A204.1 (cell line): ENCODE data around the gene TMEM50A.
"Not testable (repeated sequence)": the region's sequence is repeated elsewhere in the genome, so short reads cannot be mapped to it uniquely, and the experiment has no call there.

Experiments used
- FAIRE-seq: peaks from 2 replicates; lab custom pipeline; 2012; peaks lifted over from hg19 to GRCh38; lab: Jason Lieb, UNC

The TMEM50A gene

DNA sequence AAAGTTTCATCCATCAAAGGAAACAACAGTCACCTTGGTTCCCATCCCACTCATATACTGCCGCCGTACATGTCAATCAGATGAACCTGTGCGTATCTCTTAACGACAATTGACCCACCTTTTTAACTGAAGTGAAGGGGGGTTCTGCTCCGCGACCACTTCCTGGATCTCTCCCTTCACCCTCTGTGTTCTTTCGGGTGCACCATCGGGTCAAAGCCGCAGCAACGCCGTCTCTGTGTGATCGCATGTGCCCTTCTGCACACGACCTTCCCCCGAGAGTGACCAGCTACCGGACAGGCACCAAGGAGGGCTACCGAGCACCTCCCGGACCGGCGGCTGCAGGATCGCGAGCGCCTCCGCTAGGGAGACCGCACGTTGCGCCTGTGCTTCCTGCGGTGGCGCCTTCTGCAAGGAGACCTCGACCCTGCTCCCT lies 1.2 kb upstream of the TMEM50A start:
- FAIRE-seq: not testable (repeated sequence)

DNA sequence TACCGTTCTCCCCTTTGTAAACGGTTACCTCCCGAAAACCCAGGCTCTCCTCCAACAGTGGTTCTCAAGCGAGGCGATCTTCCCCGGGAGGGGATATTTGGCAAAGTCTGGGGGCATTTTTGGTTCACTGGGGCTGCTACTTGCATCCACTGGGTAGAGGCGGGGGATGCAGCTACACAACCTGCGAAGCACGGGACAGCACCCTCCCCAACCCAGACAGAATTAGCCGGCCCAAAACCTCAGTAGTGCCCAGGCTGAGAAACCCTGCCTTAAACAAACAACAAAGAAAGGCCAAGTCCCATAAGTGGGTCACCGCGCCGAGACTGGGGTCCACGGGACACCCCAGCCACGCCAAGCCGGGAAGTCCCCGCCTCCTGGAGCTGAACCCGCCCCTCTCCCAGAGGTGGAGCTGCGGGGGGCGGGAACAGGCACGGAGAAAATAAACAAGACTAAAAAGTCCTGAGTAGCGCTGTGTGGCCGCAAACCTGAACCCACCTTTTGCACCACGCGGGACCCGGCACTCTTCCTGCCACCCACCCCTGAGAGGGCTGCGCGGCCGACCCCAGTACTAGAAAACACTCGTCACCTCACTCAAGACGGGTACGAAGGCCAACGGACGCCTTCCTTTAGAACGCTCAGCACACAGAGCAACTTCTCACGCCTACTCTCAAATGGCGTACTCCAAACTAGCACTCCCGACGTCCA lies 499 bp upstream of the TMEM50A start:
- not testable (repeated sequence) for FAIRE-seq

DNA sequence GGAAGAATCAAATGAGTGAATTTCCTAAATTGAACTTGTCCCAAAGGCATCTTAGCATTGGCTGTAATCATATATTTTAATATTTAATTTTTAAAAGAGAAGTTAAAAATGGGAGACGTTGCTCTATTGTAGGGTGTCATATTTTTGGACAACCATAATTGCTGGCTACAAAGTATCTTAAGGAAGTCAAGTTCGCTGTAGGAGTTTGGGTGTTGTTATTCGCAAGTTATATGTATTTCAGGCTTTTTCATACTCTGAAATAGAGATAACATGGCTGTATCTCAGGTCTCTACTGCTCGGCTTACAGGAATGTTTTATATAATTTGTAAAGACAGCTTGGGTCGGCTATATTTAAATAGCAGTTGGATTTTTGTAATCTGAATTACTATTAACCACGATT lies 852 bp downstream of the TMEM50A start:
- FAIRE-seq: no peak

DNA sequence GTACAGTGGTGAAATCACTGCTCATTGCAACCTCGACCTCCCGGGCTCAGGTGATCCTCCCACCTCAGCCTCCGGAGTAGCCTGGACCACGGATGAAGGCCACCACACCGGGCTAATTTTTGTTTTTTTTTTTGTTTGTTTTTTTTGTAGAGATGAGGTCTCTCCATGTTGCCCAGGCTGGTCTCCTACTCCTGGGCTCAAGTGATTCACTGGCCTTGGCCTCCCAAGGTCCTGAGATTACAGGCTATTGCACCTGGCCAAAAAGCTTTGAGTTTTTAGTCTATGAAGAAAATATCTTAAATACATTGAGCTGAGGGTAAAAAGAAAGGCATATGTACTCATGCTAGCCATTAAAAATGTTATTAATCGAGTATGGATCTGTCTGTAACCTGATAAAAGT lies 3.6 kb downstream of the TMEM50A start:
- FAIRE-seq: no peak

DNA sequence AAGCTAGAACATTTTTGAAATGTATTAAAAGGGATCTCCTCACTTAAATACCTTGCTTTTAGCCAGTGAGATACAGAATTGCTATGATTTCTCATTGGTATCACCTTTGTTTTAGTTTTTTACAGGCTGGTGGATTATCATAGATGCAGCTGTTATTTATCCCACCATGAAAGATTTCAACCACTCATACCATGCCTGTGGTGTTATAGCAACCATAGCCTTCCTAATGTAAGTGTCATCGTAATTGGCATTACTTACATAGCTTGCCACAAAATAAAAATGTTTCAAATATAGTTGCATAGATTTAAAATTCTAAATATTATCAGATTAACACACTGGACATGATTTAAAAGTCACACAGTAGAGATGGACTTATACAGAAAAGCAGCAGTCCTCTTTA lies 4.7 kb downstream of the TMEM50A start:
- FAIRE-seq: no peak

DNA sequence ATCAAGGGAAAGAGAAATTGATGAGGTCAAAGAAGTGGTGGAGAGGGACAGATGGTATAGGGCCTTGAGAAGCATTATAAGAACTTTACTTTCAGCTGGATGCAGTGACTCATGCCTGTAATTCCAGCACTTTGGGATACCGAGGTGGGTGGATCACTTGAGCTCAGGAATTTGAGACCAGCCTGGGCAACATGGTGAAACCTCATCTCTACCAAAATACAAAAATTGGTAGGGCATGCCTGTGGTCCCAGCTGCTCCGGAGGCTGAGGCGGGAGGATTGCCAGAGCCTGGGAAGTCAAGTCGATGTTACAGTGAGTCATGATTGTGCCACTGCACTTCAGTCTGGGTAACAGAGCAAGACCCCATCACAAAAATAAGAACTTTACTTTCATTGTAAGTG lies 5.7 kb downstream of the TMEM50A start:
- FAIRE-seq: no peak

DNA sequence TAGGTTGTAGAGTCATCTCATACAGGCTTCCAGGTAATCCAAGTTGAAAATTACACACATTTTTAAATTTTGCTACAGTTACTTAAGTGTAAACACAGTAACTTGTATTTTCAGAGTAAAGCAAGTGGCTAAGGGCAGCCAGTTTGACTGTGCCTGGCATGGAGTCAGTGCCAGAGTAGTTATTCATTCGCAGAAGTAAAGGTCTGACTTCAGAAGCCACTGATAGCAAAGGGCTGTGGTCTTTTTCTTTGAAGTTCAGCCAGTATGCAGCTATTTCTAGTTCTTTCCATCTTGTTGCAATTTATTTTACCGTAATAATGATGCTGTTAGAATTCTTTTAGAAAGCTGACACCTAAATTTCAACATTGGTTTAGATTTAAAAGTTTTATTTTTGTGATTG lies 9.4 kb downstream of the TMEM50A start:
- no peak for FAIRE-seq

DNA sequence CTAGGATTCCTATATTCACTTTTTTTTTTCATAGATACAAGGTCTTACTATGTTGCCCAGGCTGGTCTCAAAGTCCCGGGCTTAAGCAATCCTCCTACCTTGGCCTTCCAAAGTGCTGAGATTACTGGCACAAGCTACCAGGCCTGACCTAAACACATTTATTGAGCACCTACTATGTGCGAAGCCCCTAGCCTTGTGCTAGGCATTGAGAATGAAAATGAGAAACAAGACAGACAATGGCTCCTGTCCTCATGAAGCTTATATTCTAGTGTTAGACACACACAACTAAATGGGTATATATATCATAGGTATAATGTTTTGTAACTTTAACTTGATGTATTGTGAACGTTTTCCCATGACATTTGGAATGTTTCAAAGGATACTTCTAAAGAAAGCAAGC lies 11.5 kb downstream of the TMEM50A start:
- FAIRE-seq: no peak

DNA sequence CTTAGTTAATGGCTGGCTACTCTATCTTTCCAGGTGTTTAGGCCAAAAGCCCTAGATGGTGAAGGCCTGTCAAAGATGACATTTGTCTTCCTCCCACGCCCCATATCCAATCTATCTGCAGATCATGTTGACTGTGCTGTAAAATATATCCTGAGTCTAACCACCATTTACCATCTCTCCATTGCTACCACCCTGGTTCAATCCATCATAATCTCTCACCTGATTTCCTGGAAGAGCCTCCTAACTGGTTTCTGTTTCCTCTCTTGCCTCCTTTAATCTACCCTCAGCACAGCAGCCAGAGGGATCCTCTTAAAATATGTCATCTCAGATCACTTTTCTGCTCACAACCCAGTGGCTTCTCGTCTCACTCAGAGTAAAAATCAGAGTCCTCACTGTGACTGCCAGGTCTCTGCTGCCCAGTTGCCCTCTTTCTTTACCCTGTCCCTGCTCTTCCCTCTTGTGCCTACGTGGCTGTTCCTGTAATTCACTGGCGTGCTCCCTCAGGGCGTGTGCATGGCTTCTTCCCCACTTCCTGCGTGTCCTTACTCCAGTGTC lies 17.8 kb downstream of the TMEM50A start:
- no peak for FAIRE-seq

DNA sequence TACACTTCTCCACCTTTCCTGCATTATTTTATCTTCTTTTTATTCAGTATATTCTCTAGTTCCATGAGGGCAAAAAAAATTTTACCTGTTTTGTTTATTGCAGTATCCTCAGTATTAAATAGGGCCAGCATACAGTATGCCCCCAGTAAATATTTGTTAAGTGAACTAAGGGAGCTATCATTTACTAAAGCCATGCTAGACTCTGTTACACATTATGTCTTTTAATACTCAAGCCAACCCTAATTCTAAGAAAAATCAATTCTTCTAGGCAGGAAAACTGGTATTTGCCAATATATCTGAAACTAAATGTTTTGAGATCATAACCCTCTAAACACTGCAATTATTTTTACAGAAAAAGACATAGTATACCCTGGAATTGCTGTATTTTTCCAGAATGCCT lies 18.3 kb downstream of the TMEM50A start:
- no peak for FAIRE-seq

DNA sequence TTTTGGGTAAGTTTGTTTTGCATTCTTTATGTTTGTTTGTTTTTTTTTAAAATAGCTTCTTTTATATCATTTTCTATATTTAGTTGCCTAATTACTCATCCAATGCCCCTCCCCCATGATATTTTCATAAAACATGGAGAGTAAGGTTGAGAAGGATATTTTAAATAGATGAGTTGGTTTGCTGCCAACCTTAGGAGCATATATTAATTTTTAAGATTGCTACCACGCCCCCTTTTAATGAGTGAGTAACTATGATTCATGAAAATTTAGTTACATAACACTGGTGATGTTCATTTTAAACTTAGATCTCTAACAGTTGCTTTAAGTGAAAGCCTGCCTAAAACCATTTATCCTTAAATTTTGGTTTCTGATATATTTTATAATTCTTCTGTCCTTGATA lies 18.7 kb downstream of the TMEM50A start:
- no peak for FAIRE-seq

DNA sequence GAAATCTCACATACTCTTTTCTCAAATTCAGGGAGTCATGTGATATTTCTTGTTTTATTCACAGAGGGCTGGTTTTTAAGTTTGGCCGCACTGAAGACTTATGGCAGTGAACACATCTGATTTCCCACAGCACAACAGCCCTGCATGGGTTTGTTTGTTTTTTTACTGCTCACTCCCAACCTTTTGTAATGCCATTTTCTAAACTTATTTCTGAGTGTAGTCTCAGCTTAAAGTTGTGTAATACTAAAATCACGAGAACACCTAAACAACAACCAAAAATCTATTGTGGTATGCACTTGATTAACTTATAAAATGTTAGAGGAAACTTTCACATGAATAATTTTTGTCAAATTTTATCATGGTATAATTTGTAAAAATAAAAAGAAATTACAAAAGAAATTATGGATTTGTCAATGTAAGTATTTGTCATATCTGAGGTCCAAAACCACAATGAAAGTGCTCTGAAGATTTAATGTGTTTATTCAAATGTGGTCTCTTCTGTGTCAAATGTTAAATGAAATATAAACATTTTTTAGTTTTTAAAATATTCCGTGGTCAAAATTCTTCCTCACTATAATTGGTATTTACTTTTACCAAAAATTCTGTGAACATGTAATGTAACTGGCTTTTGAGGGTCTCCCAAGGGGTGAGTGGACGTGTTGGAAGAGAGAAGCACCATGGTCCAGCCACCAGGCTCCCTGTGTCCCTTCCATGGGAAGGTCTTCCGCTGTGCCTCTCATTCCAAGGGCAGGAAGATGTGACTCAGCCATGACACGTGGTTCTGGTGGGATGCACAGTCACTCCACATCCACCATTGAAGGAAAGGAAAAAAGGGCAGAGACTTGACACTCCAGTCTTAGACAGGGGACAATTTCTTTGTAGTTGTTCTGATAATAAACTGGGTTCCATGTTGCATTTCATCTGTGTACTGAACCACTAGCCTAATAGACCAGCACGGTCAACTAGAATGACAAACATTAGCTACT lies 22.8 kb downstream of the TMEM50A start:
- no peak for FAIRE-seq

DNA sequence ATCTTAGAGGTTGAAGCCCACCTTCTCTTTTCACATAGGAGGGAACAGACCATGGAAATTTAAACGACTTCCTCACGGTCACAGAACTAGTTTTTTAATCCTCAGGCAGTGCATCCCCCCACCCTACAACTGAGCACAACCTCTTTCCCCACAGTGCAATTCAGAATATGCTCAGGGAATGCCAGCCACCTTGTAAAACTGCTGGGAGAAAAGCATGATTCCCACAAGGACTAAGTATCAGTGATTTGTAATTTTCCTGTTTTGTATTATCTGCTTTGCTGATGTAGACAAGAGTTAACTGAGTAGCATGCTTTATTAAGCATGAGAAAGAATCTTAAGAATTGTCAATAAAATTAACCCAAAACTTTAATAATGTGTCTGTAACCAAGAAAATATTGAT lies 23.8 kb downstream of the TMEM50A start:
- FAIRE-seq: no peak

DNA sequence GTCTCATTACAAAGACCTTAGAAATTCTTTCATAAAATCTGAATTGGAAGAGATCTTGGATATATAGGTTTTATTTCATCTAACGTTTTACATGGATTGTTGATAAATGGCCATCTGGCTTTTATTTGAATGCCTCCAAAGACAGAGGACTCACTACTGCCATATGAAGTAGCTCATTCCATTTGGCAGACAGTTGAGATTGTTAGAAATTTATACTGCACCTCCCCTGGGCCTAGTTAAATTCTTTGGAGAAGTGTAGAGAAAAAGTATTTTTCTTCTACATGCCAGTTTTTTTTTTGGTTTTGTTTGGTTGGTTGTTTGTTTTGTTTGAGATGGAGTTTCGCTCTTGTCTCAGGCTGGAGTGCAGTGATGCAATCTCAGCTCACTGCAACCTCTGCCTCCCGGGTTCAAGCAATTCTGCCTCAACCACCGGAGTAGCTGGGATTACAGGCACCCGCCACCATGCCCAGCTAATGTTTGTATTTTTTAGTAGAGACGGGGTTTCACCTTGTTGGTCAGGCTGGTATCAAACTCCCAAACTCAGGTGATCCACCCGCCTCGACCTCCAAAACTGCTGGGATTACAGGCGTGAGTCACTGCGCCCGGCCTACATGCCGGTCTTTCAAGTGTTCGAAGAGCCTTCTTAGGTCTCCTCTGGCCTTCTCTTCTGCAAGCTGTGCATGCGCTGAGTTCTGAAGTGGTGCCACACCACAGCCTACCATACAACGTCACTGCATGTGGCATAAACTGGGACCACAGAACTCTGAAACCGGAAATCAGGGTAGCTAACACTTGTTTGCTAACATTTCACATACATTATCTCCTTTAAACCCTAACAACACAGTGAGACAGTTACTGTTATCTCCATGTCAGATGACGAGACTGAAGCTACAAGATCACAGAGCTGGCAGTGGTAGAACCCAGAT lies 24.8 kb downstream of the TMEM50A start:
- FAIRE-seq: not testable (repeated sequence)

DNA sequence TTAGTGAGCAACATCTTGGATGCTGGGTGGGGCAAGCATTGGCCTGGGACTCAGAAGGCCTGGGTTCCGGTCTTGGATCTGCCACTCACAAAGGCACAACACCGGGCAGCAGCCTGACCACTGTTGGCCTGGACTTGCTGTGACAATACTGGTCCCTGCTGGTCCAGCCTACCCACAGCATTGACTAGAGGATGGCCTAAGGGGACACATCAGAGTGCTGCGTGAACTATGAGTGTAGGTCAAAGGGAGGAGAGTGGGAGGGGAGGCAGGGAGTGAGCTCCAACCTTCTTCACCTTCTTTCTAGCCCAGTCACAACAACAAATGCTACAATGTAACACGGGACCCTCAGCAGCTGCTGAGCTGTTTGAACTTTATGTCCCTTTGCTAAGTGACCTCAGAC lies 31.1 kb downstream of the TMEM50A start:
- FAIRE-seq: no peak

DNA sequence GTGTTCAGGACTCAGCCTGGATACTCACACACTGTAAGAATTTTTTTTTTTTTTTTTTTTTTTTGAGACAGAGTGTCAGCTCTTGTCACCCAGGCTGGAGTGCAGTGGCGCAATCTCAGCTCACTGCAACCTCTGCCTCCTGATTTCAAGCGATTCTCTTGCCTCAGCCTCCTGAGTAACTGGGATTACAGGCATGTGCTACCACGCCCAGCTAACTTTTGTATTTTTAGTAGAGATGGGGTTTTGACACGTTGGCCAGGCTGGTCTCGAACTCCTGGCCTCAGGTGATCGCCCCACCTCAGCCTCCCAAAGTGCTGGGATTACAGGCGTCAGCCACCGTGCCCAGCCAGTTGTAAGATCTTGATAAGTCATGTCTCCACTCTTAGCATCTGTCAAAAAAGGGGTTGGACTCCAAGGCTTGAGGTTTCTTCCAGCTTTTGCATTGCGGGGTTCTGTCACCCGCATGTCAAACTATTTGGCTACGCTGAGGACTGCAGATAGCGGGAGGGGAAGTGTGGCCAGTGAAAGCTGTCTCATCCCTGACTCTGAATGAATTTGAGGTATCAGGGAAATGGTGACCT lies 31.6 kb downstream of the TMEM50A start:
- FAIRE-seq: not testable (repeated sequence)

DNA sequence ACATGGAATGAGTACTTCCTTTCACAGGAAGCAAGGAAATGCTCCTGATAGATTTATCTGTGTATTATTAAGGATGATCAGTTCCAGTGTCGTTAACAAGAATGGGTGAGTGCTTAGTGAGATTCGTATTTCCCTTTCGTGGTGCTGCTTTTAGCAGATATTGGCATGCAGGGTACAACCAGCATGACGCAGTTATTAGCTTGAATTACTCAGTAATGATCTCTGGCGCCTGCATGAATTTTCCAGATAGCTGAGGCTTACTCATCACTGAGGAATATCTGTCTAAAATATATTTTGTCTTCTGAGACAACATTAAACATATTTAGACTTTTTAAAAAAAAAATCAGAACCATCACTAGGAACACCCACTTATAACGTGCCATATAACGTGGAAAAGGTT lies 33.6 kb downstream of the TMEM50A start:
- not testable (repeated sequence) for FAIRE-seq

DNA sequence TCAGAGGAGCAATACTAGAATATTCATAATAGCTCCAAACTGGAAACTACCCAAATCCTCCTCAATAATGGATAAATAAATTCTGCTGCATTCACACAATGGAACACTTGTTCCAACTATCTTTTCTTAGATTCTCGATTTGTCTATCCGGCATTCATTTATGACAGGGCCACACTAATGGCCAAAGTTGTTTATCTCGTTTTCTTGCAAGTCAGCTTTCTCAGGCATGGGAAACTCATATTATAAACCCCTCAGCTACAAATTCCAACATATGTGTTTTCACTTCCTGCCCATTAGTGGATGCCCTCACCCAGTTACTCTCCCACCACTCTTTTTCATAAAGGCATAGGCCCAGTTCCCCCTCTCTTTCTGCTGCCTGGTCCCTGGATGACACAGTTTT lies 40.2 kb downstream of the TMEM50A start:
- FAIRE-seq: not testable (repeated sequence)

DNA sequence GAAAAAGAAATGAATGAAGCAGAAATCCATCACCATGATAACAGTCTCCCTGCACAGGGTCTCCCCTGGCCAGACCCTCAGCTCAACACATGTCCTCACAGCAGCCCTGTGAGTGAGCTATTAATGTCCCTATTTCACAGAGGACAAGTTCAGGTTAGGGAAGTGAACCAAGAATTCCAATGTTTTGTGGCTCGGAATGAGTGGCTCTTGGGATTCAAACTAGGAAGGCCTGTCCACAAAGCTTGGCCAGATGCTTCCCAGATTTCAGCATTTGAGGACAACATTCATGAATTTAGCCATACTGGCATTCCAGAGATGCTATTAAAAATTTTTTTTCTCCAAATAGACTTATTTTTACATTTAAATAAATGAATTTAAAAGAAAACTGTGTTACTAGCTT lies 44.4 kb downstream of the TMEM50A start:
- FAIRE-seq: not testable (repeated sequence)

DNA sequence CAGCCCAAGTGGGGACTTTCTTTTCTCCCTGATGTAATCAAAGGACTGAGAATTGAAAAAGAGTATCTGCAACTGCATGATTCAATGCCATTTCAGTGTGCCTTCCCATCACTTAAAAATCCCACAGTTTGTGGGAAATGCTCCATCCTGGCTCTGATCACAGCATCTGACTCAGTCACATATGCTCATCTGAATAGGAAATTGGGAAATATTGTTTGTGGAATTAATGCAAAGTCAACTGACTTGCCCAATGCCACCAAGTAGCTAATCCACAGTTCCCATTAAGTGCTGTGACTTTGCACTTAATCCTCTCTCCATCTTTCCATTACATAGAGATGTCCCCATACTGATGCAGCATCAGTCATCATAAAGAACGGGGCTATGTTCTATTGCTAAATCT lies 45.0 kb downstream of the TMEM50A start:
- FAIRE-seq: not testable (repeated sequence)

DNA sequence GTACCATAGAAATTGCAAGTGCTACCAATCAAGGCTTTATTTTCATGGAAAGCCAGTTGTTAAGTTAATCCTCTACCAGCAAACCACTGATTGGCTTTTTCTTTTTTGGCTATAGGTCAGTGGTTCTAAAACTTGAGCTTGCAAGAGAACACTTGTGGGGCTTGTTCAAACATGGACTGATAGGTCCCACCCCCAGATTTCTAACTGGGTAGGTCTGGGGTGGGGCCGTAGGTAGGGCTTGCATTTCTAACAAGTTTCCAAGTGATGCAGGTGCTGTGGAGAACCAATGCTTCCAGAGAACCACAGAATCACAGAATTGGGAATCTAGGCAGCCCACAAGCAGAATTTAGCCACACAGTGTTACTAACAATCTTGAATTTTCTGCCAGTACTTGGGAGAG lies 45.7 kb downstream of the TMEM50A start:
- FAIRE-seq: not testable (repeated sequence)

DNA sequence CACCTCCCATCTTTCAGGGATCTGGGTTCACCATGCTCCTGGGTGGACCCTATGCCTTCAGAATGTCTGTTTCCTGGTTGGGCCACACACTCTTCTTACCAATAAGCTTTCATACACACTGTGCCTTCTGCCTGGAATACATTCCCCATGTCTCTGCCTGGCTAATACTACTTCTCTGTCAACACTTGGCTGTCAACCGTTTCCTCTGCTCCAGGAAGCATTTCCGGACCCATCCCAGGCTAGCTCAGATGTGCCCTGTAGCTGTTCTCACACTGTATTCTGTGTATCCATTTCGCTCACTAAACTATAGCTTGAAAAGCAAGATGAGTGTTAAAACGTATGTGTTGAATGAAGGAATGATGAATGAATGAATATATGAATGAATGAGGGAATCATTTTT lies 49.0 kb downstream of the TMEM50A start:
- FAIRE-seq: not testable (repeated sequence)
